Keratinocyte (primary cell): ENCODE data around the gene CHAC1.

Experiments
- CTCF ChIP-seq, 3 experiments: IDR thresholded peaks in 1 of 3; conservative IDR thresholded peaks in 1 of 3; optimal IDR thresholded peaks in 1 of 3; 2 replicates in 2 of 3; 3 replicates in 1 of 3; pipeline versions ENCODE3 to v1.5.1; 2011; ENCODE audit warnings: low read length in 3 of 3, mild to moderate bottlenecking in 3 of 3, moderate library complexity in 2 of 3, control low read depth in 1 of 3, inconsistent platforms in 1 of 3; ENCODE audit not compliant: insufficient read depth in 2 of 3; ENCODE audit errors: extremely low read depth in 1 of 3
- EZH2 ChIP-seq: IDR thresholded peaks from one replicate; pipeline ENCODE4 v1.6.1; 2012; ENCODE audit warnings: inconsistent platforms, mild to moderate bottlenecking, low read length, moderate library complexity

- TF ChIP-seq CTCF (optimal IDR thresholded peaks at IDR 0.05 in 1 of 3, IDR thresholded peaks at IDR 0.05 in 1 of 3, conservative IDR thresholded peaks at IDR 0.05 in 1 of 3; ENCODE audit: extremely low read depth in 1 of 3, insufficient read depth in 2 of 3, low read length in 3 of 3) (no peak), EZH2 (peak; percentile 57)
These were observed 27.2 kb upstream of the CHAC1 start for GRCh38 chr15:40925863-40926658.
